ENCODE data around the gene SLC39A10. TPM values are rescaled to one million over a fixed set of nuclear protein-coding genes. Genes with fewer than 3 reads are reported as not detected.

The SLC39A10 gene
- total and polyA plus RNA-seq, 9 of the 15 experiments (the other 6 are each of a cell fraction or from before 2014, with no cell fraction given) = 12.5 to 40.1 (median 23.1) TPM

DNA sequence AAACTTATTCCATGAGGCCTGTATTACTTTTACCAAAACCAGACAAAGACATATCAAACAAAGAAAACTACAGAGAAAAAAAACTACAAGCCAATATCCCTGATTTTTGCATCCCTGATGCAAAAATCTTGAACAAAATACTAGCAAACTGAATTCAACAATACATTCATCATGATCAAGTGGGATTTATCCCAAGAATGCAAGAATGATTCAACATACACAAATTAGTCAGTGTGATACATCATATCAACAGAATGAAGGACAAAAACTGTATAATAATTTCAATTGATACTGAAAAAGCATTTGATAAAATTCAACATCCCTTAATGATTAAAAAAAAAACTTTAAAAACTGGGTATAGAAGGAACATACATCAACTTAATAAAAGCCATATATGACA lies 106.8 kb downstream of the SLC39A10 start:
- in situ Hi-C loops (cut with MboI) (no loop called here), intact Hi-C loops (cut with micrococcal nuclease) (no loop called here)
- Histone ChIP-seq H3K9ac (ENCODE audit: insufficient read depth in 1 of 2, low read depth in 2 of 2, low read length in 2 of 2) (no peak overlapping the region), H3K4me2 (ENCODE audit: insufficient read depth, low read length) (no peak overlapping the region), H4K20me1 (replicated peaks; ENCODE audit: control insufficient read depth, insufficient read depth, low read length) (no peaks in the 10 kb centered on the region), H2AFZ (ENCODE audit: low read depth, low read length) (no peak overlapping the region), H3K4me3 (no peak overlapping the region), H3K27me3 (ENCODE audit: control insufficient read depth in 2 of 2, insufficient read depth in 2 of 2, low read length in 2 of 2) (no peaks in the 10 kb centered on the region), H3K27ac (ENCODE audit: extremely low read depth, low read depth, low read length) (no peak overlapping the region), H3K4me1 (replicated peaks in 1 of 2; ENCODE audit: control insufficient read depth in 2 of 2, insufficient read depth in 2 of 2, low read length in 2 of 2) (no peaks in the 10 kb centered on the region), H3K36me3 (ENCODE audit: control insufficient read depth, insufficient read depth, low read length) (no peaks in the 10 kb centered on the region), H3K9me3 (replicated peaks; ENCODE audit: control insufficient read depth, insufficient read depth, low read depth, low read length) (no peaks in the 10 kb centered on the region), H3K9me1 (ENCODE audit: control insufficient read depth, insufficient read depth, low read length) (no peaks in the 10 kb centered on the region), H3K79me2 (ENCODE audit: control insufficient read depth, insufficient read depth, low read length) (no peaks in the 10 kb centered on the region)
- CTCF ChIA-PET (ENCODE audit: low intra/inter-chr PET ratio) = no interaction called here
- FAIRE-seq = no peak
- no peak for DNase-seq (ENCODE audit: extremely low read depth in 1 of 4, low spot score in 3 of 4)
- no TSS peak for BruUV-seq (replicated peaks)
- POLR2A ChIA-PET = no interaction called here
- no peak for TF ChIP-seq ZEB2 (IDR thresholded peaks at IDR 0.05)
- TF ChIP-seq POU5F1 (IDR thresholded peaks at IDR 0.05; ENCODE audit: borderline replicate concordance, low read depth, low read length, partially characterized antibody) = no peak
- no peak for TF ChIP-seq CSDE1 (IDR thresholded peaks at IDR 0.05)
- no peak for TF ChIP-seq NCOA6 (IDR thresholded peaks at IDR 0.05)
- no peak for TF ChIP-seq RBM17 (IDR thresholded peaks at IDR 0.05; ENCODE audit: borderline replicate concordance, low read depth, low read length)
- TF ChIP-seq GATAD2A (IDR thresholded peaks at IDR 0.05) = no peak
- no peak for TF ChIP-seq ELF2 (CRISPR knock-in tag; IDR thresholded peaks at IDR 0.05)
- no peak for TF ChIP-seq ZNF274 (IDR thresholded peaks at IDR 0.05; ENCODE audit: borderline replicate concordance, low read depth, low read length)
- TF ChIP-seq, protein P1, sequence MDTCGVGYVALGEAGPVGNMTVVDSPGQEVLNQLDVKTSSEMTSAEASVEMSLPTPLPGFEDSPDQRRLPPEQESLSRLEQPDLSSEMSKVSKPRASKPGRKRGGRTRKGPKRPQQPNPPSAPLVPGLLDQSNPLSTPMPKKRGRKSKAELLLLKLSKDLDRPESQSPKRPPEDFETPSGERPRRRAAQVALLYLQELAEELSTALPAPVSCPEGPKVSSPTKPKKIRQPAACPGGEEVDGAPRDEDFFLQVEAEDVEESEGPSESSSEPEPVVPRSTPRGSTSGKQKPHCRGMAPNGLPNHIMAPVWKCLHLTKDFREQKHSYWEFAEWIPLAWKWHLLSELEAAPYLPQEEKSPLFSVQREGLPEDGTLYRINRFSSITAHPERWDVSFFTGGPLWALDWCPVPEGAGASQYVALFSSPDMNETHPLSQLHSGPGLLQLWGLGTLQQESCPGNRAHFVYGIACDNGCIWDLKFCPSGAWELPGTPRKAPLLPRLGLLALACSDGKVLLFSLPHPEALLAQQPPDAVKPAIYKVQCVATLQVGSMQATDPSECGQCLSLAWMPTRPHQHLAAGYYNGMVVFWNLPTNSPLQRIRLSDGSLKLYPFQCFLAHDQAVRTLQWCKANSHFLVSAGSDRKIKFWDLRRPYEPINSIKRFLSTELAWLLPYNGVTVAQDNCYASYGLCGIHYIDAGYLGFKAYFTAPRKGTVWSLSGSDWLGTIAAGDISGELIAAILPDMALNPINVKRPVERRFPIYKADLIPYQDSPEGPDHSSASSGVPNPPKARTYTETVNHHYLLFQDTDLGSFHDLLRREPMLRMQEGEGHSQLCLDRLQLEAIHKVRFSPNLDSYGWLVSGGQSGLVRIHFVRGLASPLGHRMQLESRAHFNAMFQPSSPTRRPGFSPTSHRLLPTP (IDR thresholded peaks at IDR 0.05; ENCODE audit: borderline replicate concordance, extremely low read depth, insufficient read length) = no peak
- ATAC-seq = no peak

Measured in K562 (cell line).